Measurements from ENCODE around the gene DEPP1. TPM values are rescaled to one million over a fixed set of nuclear protein-coding genes. Genes with fewer than 3 reads are reported as not detected.

Gene DEPP1
- total RNA-seq, 1 experiment from 2014 or later = 3.8 TPM

DNA sequence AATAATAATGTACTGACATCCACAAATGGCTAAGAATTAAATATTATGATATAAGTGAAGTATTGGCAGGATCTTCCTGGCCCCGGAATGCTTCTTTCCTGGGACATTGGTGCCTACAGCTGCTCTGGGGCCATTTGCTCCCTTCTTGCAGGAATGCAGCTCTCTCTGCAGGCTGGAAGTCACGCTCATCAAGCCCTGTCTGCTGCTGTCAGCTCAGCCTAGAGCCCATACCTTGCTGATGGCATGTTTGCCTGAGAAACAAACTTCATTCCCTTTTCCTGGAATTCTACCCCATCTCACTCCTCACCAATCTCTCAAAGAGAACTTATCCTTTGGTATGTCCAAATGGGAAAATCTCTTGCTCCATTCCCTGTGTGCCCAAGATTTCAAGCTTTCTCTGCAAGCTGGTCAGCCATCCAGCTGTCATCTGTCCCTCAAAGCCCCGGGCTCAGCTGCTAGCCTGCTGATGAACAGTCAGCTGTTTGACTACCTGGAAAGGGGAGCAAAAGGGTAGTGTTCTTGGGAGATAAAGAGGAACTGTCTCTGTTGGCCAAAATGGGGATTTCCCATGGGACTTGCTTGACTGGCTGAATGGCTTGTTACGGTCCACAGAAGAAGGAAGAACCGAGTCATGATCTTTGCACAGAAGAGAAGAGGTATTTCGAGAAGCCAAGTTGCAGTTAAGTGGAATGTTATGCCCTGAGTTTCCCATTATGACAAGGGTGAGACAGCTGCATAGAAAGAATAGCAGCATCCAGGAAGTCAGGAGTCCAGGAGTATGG, 31.0 kb downstream of the DEPP1 start:
- H3K4me1 ChIP-seq (ENCODE audit: control insufficient read depth in 1 of 2, insufficient read depth in 2 of 2, low read length in 2 of 2) = no peaks in the 10 kb centered on the region
- BruUV-seq (replicated peaks) = no TSS peak
- RAD21 ChIA-PET (ENCODE audit: low non-redundant PET in 1 of 2, low total read pairs in 2 of 2, uncharacterized antibody in 2 of 2, unreplicated experiment in 2 of 2) = no interaction called here

More for the DNA sequence above, 31.0 kb downstream of the DEPP1 start:
- Histone ChIP-seq H3K27ac (ENCODE audit: low read depth, low read length) (no peak overlapping the region), H3K4me2 (ENCODE audit: low read length) (no peak overlapping the region), H3K9me3 (ENCODE audit: control insufficient read depth in 1 of 2, insufficient read depth in 1 of 2, low read depth in 1 of 2, low read length in 2 of 2) (peaks cover 0 to 13% of the 10 kb centered on the region in 2 experiments; a peak in 1 of 4 replicates), H3K9ac (ENCODE audit: low read length) (no peak overlapping the region), H2AFZ (ENCODE audit: low read depth, low read length, poor library complexity, severe bottlenecking) (no peak overlapping the region), H3K79me2 (ENCODE audit: insufficient read depth, low read length) (no peaks in the 10 kb centered on the region), H4K20me1 (ENCODE audit: insufficient read depth) (no peaks in the 10 kb centered on the region), H3K4me3 (replicated peaks in 1 of 2; ENCODE audit: low read depth in 1 of 2, low read length in 2 of 2) (no peak overlapping the region), H3K27me3 (ENCODE audit: insufficient read depth, low read length) (no peaks in the 10 kb centered on the region), H3K36me3 (ENCODE audit: control insufficient read depth in 1 of 2, insufficient read depth in 2 of 2, low read length in 2 of 2) (no peaks in the 10 kb centered on the region), H3K9me2 (ENCODE audit: insufficient read depth) (no peaks in the 10 kb centered on the region)
- ATAC-seq (no peak), DNase-seq (ENCODE audit: low read depth, low spot score) (no peak)
- POLR2A ChIA-PET = interaction anchor here (0.7 kb wide), 1 partner anchor 37 kb away, joined by 3 read pairs; no protein-coding TSS in a partner anchor
- TF ChIP-seq POLR2AphosphoS5 (IDR thresholded peaks at IDR 0.05; ENCODE audit: low read depth, low read length) (no peak), CBX3 (IDR thresholded peaks at IDR 0.05; ENCODE audit: low read depth) (no peak), REST (IDR thresholded peaks at IDR 0.05; ENCODE audit: low read depth) (no peak), FOSL1 (IDR thresholded peaks at IDR 0.05; ENCODE audit: low read depth) (no peak), CTCF (IDR thresholded peaks at IDR 0.05 in 2 of 3, conservative IDR thresholded peaks at IDR 0.05 in 1 of 3; ENCODE audit: borderline replicate concordance in 1 of 3, insufficient read depth in 1 of 3, low read depth in 2 of 3, low read length in 2 of 3) (no peak), EGR1 (IDR thresholded peaks at IDR 0.05; ENCODE audit: low read depth) (no peak), ZNF274 (IDR thresholded peaks at IDR 0.05; ENCODE audit: low read depth, low read length) (no peak), POLR2A (IDR thresholded peaks at IDR 0.05; ENCODE audit: borderline replicate concordance, extremely low read depth, insufficient read depth, insufficient read length) (no peak), TCF7L2 (IDR thresholded peaks at IDR 0.05; ENCODE audit: borderline replicate concordance, extremely low read depth, insufficient read depth, insufficient read length) (no peak), JUND (IDR thresholded peaks at IDR 0.05) (no peak), ATF3 (IDR thresholded peaks at IDR 0.05) (no peak), SIN3A (IDR thresholded peaks at IDR 0.05; ENCODE audit: low read depth) (no peak), YY1 (IDR thresholded peaks at IDR 0.05; ENCODE audit: extremely low read depth, insufficient replicate concordance, low read depth, low read length) (no peak), SP1 (IDR thresholded peaks at IDR 0.05; ENCODE audit: low read depth) (no peak), ELF1 (IDR thresholded peaks at IDR 0.05; ENCODE audit: borderline replicate concordance, low read depth) (no peak), SRF (IDR thresholded peaks at IDR 0.05; ENCODE audit: low read depth) (no peak)
- TF ChIP-seq, protein P1, sequence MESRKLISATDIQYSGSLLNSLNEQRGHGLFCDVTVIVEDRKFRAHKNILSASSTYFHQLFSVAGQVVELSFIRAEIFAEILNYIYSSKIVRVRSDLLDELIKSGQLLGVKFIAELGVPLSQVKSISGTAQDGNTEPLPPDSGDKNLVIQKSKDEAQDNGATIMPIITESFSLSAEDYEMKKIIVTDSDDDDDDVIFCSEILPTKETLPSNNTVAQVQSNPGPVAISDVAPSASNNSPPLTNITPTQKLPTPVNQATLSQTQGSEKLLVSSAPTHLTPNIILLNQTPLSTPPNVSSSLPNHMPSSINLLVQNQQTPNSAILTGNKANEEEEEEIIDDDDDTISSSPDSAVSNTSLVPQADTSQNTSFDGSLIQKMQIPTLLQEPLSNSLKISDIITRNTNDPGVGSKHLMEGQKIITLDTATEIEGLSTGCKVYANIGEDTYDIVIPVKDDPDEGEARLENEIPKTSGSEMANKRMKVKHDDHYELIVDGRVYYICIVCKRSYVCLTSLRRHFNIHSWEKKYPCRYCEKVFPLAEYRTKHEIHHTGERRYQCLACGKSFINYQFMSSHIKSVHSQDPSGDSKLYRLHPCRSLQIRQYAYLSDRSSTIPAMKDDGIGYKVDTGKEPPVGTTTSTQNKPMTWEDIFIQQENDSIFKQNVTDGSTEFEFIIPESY (IDR thresholded peaks at IDR 0.05; ENCODE audit: extremely low read depth, insufficient replicate concordance, low read length) = no peak
- intact Hi-C loops (cut with micrococcal nuclease) = no loop called here
- CTCF ChIA-PET = no interaction called here
